Measurements from ENCODE around the gene VPS33B.

The VPS33B gene

GRCh38 chr15:90974216-90974615 is 48.2 kb downstream of the VPS33B start:
- no peak for DNase-seq

DNA sequence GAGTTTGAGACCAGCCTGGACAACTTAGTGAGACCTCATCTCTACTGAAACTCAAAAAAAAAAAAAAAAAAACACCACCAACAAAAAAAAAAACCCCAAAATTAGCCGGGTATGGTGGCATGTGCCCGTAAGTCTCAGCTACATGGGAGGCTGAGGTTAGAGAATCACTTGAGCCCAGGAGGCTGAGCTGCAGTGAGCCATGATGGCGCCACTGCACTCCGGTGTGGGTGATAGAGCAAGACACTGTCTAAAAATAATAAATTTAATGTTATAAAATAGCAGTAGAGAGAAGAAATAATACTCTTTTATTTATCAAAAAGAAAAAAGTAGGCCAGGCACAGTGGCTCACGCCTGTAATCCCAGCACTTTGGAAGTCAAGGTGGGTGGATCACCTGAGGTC is 50.3 kb downstream of the VPS33B start:
- DNase-seq = no peak

- DNase-seq = no peak
Measured at GRCh38 chr15:90970274-90970673, 52.1 kb downstream of the VPS33B start.

DNA sequence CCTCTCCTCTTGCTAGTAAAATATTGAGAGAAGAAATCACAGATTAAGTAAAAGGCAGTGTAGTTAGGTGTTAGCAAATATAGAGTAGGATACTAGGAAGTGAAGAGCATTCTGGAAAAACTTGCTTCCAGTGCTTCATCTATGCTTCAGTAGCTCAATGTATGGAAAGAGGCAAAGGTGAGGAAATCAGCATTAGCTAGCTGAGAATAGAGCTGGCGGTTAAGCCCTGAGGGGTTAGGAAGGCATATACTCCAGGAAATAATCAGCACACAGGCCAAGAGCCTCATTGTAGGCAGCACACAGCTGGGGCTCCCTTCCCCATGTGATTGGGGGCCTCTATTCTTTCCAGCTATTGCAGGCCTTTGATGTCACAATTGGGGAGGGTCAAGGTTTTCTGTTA is 54.0 kb downstream of the VPS33B start:
- DNase-seq = no peak

DNA sequence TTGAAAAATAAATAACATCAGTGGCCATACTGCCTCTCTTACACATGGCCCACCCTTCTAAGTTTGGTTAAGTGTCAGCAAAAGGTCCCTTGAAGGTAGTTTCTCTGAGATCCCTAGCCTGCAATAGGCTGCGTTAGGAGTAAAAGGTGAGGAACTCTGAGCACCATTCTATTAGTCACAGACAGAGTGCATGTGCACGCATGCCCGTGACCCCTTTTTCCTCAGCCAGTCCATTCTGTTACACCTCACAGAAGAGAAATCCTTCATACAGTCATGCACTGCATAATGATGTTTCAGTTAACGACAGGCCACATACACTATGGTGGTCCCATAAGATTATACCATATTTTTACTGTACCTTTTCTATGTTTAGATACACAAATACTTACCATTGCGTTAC is 55.2 kb downstream of the VPS33B start:
- no peak for DNase-seq

DNA sequence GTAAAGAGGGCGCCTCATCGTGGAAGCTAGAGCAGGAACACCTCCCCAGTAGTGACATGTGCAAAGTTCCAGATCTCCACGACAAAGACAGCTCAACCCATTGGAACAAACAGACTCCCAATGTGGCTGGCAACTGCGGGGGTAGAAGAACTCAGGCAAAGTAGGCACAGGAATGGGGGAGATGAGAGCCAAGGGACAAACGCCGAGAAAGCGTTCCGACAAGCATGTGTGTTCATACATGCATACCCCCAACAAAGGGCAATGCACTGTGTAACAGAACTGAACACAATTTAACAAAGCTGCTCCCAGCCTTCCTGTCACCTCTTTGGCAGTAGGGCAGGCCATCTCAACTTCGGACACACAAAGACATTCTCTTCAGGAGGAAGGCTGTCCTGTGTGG is 56.1 kb downstream of the VPS33B start:
- no peak for DNase-seq

DNA sequence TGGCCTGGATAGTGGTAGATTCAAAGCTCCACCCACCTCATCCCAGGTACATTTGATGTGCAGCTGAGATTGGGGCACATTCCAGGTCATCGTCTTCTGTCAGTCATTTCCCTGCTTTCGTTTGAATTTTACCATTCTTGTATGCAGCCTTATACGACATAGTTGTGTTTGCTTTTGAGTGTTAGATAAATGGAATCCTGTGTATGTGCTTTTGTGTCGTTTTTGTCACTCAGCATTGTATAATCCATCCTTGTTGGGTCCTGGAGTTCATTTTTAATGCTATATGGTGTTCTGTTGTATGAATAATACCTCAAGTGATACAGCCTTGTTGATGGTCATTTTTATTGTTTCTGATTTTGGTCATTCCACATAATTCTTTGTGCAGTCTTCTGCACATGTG is 60.4 kb downstream of the VPS33B start:
- no peak for DNase-seq

GRCh38 chr15:90960298-90961091 is 61.9 kb downstream of the VPS33B start:
- DNase-seq = no peak

- no peak for DNase-seq
Measured at GRCh38 chr15:90959894-90960293, 62.5 kb downstream of the VPS33B start.

- no peak for DNase-seq
Measured at GRCh38 chr15:90959028-90959595, 63.3 kb downstream of the VPS33B start.

DNA sequence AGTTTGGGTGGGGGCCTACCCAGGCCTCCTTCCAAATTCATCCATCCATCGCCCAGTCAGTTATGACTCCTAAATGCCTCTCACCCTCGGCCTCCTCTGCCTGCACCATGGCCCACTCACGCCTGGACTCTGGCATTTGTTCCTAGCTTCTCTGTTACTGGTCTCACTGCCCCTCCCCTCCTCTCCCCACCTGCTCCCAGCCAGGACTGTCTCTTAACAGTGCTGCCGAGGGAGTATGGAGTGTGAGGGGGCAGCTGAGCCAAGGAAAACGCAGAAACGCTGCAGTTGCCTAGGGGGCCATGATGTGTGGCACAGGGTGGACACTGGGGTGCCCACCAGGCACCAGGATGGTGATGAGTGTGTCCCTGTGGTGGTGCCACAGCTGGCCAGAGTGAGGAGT is 64.6 kb downstream of the VPS33B start:
- DNase-seq = no peak

DNA sequence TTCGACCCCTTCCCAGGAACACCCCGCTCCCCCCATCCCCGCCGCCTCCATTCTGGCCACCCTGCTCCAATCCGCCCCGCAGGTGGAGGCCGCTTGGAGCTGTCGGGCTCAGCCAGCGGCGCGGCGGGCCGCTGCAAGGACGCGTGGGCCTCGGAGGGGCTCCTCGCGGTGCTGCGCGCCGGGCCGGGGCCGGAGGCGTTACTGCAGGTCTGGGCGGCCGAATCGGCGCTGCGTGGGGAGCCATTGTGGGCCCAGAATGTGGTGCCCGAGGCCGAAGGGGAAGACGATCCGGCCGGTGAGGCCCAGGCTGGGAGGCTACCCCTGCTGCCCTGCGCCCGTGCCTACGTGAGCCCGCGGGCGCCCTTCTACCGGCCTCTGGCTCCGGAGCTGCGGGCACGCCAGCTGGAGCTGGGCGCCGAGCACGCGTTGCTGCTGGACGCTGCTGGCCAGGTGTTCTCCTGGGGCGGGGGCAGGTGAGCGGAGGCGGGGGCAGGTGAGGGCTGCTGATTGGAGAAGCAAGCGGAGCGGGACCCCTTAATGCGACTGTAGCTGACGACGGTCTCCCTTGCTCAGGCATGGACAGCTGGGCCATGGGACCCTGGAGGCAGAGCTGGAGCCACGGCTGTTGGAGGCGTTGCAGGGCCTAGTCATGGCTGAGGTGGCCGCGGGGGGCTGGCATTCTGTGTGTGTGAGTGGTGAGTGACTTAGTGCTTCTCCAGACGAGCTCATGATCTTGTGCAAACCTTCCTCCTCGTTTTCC is 65.2 kb downstream of the VPS33B start:
- no peak for DNase-seq

DNA sequence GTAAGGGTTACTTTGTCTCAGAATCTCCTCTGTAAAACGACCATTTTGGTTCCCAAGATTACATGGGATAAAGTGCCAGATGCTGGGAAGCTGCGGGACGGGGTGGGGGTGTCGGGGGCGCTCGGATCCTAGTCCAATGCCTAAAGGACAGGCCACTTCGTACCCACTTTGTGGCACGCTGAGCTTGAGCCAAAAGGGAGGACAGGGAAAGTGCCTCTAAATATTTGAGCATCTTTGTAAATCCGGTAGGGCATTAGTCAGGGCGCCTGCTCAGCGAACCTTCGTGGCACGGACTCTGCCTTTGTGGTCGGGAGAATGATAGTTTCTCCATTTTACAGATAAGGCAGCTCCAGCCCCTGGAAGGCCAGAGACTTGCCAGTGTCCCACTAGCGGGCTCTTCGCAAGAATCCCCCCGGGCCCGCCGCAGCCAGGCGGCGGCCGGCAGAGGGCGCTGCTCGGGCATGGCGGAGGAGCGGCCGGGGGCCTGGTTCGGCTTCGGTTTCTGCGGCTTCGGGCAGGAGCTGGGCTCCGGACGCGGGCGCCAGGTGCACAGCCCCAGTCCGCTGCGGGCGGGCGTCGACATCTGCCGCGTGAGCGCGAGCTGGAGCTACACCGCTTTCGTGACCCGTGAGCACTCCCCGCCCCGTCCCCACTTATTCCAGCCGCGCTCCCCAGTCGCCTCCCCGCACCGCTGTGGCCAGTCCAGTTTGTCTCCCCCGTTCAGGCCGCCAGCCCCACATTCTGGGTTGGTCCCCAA is 65.9 kb downstream of the VPS33B start:
- peak; percentile 55 for DNase-seq

DNA sequence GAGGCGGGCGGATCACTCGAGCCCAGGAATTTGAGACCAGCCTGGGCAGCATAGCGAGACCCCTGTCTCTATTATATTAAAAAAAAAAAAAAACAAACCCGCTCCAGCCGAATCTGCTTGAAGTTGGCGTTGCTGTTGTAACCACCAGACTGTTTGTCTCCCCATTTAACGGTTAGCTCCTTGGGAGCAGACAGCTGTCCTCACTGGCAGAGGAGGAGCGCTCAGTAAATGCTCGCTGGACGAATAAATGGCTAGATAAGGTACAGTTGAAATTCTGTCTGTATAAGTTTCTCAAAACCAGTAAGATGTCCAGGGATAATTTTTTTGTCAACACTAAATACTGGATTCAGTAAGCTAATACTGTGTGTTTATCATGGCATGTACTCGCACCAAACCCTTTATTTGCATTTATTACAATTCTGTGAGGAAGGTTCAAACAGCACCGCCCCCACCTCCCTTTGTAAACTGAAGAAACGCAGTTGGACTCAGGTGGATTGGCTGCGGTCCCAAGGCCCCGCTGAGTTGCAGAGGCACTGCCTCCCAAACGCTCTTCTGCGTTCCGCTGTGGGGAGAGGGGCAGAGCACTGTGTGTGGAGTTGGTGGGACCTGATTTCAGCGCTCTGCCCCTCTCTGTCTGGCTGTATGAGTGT is 66.6 kb downstream of the VPS33B start:
- no peak for DNase-seq

DNA sequence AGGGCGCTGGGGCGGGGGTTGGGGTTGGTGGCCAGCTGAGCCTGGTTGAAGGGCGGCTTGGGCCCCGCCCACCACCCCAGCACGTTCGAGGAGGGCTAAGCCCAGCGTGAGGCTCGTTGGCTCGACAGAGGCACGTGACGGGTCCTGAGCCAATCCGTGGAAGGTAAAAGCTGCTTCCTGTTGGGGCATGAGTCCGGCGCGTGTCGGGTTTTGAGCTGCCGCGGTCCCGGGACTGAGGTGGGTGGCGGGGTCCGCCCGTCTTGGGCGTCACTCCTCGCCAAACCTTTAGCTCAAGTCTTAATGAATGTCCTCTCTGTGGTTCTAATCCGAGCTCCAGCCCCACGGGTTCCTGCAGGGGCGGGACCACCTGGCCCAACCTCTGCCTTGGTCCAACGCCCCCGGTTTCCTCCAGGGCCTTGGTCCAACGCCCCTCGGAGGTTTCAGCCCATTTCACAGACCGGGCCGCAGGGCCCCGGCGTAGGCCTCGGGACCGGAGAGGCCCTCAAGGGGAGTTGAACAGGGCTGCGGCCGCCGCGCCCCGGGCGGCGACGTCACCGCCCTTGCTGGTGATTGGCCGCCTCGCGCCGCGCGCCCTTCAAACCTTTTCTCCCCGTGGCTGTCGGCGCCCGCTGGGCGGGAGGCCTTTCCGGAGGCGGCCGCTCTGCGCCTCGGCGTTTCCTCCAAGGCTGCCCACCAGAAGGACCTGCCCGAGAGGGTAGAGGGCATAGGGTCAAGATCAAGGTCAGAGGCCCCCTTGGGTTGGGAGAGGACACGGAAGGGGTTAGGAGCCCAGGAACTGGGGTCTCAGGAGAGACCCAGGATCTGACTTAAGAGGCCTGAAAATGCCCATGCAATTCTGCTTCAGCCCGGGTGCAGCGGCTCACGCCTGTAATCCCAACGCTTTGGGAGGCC is 67.4 kb downstream of the VPS33B start, which contains the start of gene RCCD1:
RCCD1 (plus strand) TSS at position 173 of the 912 bp plus-strand sequence. CDS start 1,851 bp downstream, outside the sequence.
- peak; percentile 94 for DNase-seq

- DNase-seq = no peak
Measured at GRCh38 chr15:90953947-90954711, 68.3 kb downstream of the VPS33B start.

DNA sequence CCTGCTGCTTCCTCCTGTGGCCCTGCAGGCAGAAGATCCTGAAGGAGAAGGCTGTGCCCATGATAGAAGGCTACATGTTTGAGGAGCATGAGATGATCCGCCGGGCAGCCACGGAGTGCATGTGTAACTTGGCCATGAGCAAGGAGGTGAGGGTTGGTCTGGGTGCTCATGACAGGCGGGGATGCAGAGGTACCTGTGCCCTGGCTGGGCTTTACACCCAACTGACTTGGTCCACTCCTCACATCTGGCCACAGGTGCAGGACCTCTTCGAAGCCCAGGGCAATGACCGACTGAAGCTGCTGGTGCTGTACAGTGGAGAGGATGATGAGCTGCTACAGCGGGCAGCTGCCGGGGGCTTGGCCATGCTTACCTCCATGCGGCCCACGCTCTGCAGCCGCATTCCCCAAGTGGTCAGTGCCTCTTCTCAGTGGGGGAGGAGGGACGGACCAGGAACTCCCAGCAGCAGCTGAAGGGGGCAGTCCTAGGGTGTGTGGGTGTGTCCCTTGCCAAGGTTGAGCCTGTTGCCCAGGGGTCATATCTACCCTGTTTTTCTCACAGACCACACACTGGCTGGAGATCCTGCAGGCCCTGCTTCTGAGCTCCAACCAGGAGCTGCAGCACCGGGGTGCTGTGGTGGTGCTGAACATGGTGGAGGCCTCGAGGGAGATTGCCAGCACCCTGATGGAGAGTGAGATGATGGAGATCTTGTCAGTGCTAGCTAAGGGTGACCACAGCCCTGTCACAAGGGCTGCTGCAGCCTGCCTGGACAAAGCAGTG is 69.3 kb downstream of the VPS33B start:
- no peak for DNase-seq

GRCh38 chr15:90950676-90951075 is 71.7 kb downstream of the VPS33B start:
- DNase-seq = no peak

DNA sequence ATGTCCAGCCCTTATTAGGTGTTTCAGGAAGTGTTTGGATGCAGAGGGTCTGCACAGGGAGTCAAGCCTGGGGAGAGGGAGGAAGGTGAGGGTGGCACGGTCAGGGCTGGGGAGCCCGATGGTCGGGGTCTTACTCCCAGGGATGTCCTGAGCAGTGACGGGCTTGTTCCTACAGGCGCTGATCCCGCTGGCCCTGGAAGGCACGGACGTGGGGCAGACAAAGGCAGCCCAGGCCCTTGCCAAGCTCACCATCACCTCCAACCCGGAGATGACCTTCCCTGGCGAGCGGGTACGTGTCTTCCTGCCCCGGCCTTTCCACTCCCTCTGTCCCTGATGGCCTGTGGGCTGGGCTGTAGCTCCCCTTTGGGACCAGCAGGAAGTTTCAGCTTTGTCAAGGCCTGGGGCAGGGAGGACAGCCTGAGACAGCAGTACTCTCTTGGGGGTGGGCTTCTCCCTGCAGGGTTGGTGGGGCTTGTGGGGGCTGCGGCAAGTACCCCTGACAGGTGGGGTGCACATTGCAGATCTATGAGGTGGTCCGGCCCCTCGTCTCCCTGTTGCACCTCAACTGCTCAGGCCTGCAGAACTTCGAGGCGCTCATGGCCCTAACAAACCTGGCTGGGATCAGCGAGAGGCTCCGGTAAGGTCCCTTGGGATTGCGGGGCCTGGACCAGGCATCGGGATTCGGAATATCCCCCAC is 72.3 kb downstream of the VPS33B start:
- DNase-seq = no peak
